Bone marrow (tissue), 2 donors: ENCODE results near the gene PKP3.

Experiments used
- DNase-seq, 2 donors: peaks; one replicate each; lab custom pipeline; 2025; lab: John Stamatoyannopoulos, UW

The PKP3 gene

GRCh38 chr11:446891-447290, 52.9 kb downstream of the PKP3 start:
- no peak for DNase-seq

- peak; percentile 65 to 92 for DNase-seq
Observed at GRCh38 chr11:447923-448731, 54.1 kb downstream of the PKP3 start.

DNA sequence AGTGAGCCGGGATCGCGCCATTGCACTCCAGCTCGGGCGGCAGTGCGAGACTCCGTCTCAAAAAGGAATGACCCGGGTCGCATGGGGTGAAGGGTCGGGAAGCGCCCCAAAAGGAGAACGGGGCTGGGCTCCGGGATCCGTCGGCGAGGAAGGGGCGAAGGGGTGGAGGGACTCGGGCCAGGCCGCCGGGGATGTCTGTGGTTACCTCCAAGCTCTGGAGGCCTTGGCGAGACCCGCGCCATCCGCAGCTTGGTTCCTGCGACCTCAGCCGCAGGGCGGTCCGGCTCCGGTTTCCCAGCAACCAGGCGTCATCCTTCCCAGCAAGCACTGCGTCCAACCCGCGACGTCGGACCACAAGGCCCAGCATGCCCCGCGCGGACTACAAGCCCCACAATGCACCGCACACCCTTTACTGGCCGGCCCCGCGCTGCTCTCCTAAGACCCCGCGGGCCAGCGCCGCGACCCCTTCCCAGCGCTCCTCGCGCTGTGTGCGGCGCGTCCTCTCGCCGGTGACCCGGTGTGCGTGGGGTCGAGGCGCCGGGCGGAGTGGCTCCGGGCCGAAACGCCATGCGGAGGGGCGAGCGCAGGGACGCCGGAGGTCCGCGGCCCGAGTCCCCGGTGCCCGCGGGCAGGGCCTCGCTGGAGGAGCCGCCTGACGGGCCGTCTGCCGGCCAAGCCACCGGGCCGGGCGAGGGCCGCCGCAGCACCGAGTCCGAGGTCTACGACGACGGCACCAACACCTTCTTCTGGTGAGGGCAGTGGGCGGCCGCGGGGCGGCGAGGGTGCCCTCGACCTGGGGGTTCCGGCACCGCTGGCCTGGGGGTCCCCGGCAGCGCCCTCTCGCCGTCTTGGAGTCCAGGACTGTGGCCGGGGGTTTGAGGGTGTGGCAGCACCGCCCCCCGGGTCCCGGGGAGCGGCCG, 56.1 kb downstream of the PKP3 start, which contains the start of gene PTDSS2:
Gene PTDSS2, plus strand, starts transcription at position 391 of the 920 bp plus-strand sequence. Its CDS starts 177 bp downstream, at position 568.
- DNase-seq: peak; percentile 80 to 82

DNA sequence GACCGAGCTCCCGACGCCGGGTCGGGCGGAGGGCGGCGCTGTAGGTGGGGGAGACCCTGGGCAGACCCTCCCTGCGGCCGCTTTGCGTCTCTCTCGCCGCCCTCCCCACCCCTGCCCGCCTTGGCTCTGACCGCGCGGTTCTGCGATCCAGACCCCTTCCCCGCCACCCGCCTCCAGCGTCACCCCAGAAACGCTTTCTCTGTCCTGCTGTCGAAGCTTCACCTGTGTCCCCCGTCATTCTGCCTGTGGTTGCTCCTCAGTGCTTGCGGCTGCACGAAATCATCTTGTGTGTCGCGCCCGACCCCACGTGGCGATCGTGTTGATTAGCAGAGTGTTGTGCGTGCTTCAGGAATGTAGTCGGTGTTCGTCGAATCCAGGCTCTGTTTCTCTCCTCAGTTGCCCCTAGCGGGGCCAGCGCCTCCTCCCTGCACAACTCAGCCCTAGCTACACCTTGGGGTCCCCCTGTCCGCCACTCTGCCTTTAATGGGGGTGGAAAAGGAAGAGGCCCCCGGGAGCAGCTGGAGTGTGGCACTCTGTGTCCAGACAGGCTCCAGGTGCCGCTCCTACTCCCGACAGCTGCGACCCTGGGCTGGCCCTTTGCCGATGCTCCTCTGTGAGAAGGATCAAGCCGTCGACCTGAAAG, 56.9 kb downstream of the PKP3 start:
- peak; percentile 17 to 44 for DNase-seq

DNA sequence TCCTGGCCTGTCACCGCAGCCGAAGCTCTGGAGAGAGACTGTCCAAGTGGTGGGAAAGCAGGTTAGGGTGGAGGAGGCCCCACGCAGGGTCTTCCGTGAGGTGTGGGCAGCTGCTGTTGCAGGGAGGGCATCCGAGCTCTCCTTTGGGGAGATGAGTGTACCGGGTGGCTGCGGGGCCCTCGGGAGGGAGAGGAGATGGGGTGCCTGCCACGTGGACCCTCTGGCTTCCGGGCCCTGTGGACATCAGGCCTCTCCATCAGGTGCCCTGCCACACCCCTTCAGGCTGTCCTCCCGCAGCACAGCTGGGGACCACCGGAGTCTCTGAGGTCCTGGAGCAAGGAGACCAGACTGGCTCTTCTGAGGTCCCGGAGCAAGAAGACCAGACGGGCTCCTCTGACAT, 57.7 kb downstream of the PKP3 start:
- no peak for DNase-seq

GRCh38 chr11:452203-452744, 58.3 kb downstream of the PKP3 start:
- no peak for DNase-seq

DNA sequence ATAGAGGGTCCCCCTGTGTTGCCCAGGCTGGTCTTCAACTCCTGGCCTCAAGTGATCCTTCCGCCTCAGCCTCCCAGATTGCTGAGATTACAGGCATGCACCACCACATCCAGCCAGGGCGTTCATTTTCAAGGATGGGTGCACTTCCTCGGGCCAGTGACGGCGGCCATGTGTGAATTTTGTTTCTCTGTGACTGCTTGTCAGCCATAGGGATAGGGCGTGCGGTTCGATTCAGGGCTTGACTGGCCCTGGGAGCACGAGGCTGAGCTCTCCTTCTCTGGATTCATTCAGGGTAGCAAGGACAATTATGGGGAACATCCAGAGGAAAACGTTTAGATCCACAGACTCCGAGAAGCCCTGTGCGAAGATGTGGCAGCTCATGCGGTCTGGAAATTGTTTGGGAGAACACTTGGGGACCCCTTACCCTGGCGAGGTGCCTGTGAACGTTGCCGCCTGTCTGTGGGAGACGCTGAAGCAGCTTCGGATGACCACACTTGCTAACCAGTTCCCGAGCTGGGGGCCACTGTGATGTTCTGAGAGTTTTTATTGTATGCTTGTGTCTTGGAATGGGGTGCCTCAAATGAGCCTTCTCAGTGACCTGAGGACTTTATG, 59.0 kb downstream of the PKP3 start:
- DNase-seq: no peak

DNA sequence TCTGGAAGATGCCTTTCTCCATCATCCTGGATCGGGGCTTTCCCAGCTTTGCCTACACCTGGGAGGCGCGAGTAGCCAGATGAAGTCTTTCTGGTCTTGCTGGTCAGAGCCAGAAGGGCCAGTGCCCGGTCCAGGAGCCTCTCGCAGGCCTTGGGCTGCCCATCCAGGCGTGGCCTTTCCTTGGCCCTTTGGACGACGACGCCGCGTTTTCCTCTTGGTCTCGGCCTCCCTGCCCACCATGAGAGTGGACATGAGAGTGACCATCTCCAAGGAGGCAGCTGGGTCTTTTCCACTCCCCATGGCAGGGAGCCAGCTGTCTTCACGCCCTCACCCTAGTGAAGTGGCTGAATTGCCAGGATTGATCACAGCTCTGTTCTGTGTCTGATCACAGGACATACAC, 59.6 kb downstream of the PKP3 start:
- DNase-seq: no peak

GRCh38 chr11:454043-454442, 60.0 kb downstream of the PKP3 start:
- DNase-seq: no peak
